T-helper 9 cell (primary cell): ENCODE data around the gene ADGRE2.
"Not testable (repeated sequence)": the region's sequence is repeated elsewhere in the genome, so short reads cannot be mapped to it uniquely, and the experiment has no call there.

Experiments
- DNase-seq: peaks from one replicate; pipeline ENCODE4 v3.0.0-alpha.2; 2020

Gene ADGRE2

GRCh38 chr19:14777645-14778044 lies 715 bp downstream of the ADGRE2 start:
- DNase-seq: not testable (repeated sequence)

GRCh38 chr19:14775869-14776586 lies 2.3 kb downstream of the ADGRE2 start:
- DNase-seq: no peak

GRCh38 chr19:14775326-14775725 lies 3.0 kb downstream of the ADGRE2 start:
- DNase-seq: not testable (repeated sequence)

- DNase-seq: no peak
These were observed 4.0 kb downstream of the ADGRE2 start for GRCh38 chr19:14774373-14774772.

DNA sequence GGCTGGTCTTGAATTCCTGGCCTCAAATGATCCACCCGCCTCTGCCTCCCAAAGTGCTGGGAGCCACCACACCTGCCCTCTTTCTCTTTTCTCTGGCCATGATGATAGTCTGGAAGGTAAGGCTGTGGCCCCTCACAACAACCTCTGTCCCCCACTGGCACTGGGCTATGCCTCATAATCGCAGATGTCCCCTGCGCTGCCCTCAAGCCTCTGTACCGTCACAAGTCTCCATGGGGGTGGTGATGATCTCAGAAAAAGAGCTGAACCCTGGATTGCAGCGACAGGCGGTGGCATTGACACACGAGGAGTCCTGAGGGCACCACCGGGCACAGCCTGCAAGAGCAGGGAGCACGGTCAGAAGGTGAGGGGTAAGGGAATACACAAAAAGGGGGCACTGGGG lies 4.6 kb downstream of the ADGRE2 start:
- not testable (repeated sequence) for DNase-seq

- no peak for DNase-seq
These were observed 5.4 kb downstream of the ADGRE2 start for GRCh38 chr19:14772995-14773394.

- no peak for DNase-seq
These were observed 5.9 kb downstream of the ADGRE2 start for GRCh38 chr19:14772467-14772866.

DNA sequence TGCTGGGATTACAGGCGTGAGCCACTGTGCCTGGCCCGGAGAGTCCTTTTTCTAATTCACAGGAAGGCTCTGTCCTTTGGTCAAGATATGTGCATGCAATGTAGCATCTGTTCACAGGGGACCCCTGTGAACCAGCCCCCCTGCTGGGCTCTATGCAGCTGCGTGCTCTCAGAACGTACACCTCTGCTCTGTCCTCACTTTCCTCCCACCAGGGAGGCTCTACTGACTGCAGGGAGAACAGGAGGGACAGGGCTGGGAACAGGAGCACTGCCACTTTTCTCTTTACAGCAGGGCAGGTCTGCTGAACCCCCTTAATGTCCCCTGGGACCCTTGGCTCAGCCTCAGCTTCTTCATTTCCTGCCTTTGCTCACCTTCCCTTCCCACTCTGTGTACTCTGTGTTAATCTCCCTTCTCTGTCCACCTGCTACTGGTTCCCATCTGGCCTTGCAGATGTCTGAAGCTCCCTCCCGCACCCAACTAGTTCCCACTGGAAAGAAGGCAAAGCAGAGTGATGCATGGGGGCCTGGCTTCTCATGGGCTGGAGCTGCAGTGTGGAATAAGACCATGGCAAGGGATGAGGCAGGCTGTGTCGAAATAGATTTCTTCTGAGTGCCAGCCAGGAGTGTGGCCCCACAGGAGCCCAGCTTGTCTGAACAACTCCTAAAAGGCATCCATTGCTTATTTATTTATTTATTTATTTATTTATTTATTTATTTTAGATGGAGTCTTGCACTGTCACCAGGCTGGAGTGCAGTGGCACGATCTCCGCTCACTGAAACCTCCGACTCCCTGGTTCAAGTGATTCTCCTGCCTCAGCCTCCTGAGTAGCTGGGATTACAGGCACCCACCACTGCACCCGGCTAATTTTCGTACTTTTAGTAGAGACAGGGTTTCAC lies 7.2 kb downstream of the ADGRE2 start:
- DNase-seq: no peak

DNA sequence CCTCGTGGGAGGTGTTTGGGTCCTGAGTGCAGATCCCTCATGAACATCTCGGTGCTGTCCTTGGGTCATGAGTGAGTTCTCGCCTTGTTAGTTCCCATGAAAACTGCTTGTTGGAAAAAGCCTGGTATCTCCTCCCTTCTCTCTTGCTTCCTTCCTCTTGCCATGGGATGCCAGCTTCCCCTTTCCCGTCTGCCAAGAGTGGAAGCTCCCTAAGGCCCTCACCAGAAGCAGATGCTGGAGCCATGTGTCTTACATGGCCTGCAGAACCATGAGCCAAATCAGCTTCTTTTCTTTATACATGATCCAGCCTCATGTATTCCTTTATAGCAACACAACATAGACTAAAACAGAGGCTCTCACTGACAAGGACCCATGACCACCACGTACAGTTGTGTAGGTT lies 8.2 kb downstream of the ADGRE2 start:
- no peak for DNase-seq

GRCh38 chr19:14769201-14769600 lies 9.2 kb downstream of the ADGRE2 start:
- DNase-seq: no peak

DNA sequence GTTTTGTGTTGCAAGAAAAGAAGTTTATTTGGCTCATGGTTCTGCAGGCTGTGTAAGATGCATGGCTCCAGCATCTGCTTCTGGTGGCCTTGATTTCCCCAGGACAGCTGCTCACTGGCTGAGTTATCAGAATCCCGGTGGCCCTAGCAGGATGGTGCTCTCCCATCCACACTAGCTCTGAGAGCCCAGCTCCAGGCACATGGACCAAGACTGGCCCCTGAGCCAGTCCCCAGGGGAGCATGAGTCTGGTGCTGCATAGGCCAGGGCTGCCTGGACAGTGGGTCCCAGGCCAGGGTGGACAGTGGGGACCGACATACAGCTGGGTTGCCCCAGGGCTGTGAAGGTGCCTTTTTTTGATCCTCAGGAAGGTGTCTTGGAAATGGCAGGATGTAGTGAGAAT lies 10.4 kb downstream of the ADGRE2 start:
- no peak for DNase-seq

DNA sequence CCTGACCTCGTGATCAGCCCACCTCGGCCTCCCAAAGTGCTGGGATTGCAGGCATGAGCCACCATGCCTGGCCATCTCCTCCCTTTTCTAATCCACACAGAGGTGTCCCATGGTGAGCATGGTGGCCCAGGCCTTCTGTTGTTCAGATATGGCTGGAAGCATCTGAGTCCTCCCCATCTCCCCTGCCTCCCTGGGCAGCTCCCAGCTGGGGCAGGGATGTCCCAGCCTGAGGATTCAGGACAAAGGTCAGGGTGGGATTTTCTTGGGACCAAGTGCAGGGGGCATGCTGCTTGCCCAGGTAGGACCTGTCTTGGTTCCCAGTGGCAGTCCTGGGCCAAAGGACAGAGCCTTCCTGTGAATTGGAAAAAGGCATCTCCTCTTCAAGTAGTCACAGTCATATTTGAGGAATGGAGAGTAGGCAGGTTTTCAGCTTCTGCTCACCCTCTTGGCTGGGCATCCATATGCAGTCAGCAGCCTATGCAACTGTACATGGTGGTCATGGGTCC lies 10.8 kb downstream of the ADGRE2 start:
- no peak for DNase-seq

DNA sequence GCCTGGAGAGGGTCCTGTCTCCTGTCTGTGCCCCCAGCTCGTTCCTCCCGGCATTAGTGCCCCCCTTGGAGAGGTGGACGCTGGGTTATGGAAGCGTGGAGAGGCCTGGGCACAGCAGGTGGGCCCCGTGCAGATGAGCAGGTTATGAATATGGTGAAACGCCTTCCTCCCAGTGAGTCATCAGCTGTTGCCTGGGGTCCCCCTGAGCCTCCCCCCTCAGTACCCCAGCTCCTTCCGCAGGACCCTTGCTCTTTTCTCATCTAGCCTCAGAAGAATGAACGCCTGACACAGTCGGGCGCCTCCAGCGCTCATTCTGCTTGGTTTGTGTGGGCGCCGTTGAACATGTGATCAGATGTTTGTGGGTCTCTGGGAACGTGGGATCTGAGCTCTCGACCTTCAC lies 12.5 kb downstream of the ADGRE2 start:
- DNase-seq: not testable (repeated sequence)

DNA sequence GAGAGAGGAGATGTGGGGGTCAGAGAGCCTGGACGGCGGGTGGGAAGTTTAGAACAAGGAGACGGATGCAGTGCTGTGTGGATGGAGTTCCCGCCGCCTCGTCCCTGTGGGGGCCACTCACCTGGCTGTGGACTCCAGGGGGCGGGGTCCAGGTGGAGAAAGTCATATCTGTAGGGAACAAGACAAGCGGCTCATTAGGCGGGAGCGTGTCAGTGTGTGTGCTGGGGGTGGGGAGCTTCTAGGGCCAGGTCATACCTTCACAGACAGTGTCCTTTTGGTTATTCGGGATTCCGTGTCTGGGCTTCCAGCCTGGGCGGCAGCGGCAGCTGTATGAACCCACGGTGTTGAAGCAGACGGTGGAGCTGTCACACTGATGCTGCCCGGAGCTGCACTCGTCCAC lies 13.0 kb downstream of the ADGRE2 start:
- DNase-seq: not testable (repeated sequence)

DNA sequence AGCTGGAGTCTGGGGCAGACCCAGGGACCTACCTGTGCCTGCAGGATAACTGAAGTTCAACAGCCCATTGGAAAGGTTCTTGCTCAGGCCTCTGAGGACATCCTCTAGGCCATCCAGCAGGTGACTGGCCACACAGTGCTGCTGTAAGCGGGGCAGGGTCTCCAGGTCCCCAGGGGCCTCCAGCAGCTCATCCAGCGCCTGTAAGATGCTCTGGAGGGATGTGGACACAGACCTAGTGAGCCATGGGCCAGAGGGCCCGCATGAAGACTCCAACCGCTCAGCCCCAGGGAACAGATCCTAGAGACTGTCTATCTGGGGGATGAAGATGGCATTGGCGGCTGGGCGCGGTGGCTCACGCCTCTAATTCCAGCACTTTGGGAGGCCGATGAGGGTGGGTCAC lies 14.0 kb downstream of the ADGRE2 start:
- DNase-seq: no peak

GRCh38 chr19:14763497-14764145 lies 14.7 kb downstream of the ADGRE2 start:
- DNase-seq: no peak

DNA sequence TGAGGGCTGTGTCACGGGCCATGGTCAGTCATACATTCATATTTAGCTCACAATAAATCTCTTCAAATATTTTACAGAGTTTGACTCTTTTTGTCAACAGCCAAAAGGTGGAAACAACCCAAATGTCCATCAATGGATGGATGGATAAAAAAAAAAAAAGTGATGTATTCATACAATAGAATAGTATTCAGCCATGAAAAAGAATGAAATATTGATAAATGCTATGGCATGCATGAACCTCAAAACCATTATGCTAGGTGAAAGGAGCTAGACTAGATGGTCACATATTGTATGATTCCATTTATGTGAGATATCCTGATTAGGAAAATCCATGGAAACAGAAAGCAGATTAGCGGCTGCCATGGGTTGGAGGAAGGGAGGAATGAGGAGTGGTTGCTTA lies 16.2 kb downstream of the ADGRE2 start:
- no peak for DNase-seq

DNA sequence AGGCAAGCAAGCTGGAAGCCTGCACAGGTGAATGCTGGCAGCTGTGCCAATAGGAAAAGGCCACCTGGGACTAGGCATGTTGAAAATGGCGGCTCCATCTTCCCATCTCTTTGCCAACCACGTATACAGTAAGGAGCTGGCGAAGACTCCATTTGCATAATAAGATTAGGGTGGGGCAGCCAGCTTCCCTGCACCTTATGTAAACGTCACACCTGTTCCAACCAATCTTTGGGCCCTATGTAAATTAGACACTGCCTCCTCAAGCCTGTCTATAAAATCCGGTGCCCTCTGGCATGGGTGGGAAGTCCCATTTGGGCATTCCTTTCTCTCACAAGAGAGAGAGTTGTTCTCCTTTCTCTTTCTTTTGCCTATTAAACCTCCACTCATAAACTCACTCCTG lies 16.8 kb downstream of the ADGRE2 start:
- DNase-seq: no peak

DNA sequence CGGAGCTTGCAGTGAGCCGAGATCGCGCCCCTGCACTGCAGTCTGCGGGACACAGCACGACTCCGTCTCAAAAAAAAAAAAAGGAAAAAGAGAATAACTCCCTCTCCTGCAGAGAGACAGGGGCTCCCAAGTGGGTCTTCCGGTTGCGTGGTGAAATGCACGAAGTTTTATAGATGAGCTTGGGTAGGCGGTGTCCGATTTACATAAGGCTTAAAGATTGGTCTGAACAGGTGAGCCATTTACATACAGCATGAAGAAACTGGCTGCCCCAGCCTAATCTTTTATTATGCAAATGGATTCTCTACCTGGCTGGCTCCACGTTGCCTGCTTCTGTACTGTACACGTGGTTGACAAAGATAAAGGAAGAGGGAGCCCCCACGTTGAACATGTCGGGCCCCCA lies 19.5 kb downstream of the ADGRE2 start:
- no peak for DNase-seq

DNA sequence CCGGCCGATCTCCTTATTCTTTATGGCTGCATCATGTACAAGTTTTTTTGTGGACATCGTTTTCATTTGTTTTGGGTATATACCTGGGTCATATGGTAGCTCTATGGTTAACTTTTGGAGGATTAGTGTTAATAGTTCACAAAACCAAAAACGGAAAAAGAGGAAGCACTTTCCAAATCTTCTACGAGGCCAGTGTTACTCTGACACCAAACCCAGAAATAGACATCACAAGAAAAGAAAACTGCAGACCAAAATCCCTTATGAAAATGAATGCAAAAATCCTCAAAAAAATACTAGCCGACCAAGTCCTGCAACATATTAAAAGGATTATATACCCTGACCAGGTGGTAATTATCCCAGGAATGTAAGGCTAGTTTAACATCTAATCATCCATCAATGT lies 29.8 kb downstream of the ADGRE2 start:
- no peak for DNase-seq

DNA sequence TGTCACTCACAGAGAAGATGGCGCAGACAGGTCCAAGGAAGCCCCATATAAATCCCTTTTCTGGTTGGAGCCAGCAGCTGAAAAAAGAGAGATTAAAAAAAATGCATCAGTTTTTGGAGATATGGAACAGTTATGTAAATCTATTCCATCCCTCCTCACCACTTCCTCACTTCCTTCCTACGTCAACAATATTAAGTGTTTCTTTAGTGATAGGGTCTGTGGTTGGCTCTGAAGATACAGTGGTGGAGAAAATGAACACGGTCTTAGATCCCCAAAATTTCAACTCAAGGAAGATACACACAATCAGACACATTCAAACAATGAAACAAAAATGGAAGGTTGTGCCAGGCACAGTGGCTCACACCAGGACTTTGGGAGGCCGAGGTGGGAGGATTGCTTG lies 31.5 kb downstream of the ADGRE2 start:
- no peak for DNase-seq

DNA sequence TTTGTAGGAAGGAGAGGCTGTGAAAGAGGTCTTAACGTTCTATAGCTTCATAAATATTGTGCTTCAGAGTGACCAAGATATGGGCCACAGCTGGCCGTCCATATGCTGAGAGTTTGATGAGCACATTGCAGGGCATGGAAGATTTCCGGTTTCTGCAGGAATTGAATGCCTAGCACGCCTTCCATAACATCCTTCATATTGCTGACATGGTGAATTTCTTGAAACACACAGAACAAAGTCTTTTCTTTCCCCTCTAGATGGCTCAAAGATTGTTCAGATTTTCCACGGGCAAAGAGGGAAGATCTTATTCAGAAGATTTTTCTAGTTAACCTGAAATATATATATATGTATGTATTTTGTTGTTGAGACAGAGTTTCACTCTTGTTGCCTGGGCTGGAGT lies 42.4 kb downstream of the ADGRE2 start:
- DNase-seq: no peak

- DNase-seq: no peak
These were observed 44.8 kb downstream of the ADGRE2 start for GRCh38 chr19:14733574-14733973.

DNA sequence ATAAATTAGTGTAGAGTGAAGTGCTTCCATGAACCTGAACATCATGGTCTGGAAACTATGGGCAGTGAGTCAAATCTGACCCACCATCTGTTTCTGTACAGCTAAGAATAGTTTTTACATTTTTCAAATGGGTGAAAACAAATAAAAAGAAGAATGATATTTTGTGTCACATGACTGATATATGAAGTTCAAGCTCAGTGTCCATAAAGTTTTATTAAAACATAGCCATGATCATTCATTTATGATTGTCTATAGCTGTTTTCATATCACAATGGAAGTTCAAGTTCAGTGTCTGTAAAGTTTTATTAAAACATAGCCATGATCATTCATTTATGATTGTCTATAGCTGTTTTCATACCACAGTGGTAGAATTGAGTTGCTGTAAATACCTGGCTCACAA lies 45.9 kb downstream of the ADGRE2 start:
- DNase-seq: no peak
